ENCODE measurements around the gene CDH23. TPM values are rescaled to one million over a fixed set of nuclear protein-coding genes. Genes with fewer than 3 reads are reported as not detected.

The CDH23 gene
- total RNA-seq, 1 donor from 2014 or later = 9.4 TPM

DNA sequence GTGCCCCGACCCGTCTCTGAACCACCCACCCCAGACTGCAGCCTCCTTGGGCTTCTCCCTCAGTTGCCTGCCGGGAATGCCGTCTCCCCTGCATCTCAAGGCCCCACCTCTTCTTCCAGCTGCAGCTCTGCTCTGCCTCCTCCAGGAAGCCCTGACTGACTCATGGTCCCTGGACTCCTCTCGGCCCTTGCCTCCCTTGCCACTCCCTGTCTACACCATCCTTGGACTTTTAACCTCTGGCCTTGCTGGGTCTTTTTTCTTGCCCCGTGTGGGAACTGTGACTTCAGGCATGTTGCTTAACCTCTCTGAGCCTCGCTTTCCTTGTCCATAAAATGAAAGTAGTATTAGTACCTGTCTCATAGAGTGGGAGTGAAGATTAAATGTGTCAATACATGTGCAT, 266.6 kb downstream of the CDH23 start:
- peaks cover 64% of the 10 kb centered on the region for H3K27me3 Mint-ChIP-seq

DNA sequence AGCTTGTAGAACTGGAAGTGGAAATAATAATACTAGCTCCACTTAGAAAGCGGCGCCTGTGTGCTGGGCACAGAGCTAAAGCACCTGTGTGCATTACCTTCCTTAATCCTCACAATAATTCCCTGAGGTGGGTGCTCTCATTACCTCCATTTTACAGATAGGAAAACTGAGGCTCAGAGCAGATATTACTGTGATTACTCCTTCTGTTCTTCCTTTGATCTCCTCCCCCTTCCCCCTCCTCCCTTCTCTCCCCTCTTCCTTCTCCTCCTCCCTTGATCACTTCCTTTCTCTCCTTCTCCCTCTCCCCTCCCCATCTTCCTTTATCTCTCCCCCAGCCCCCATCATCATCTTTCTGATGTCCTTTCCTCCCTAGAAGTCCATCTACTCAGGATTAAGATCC, 267.9 kb downstream of the CDH23 start:
- H3K4me1 Mint-ChIP-seq (ENCODE audit: unreplicated experiment) = peaks cover 20% of the 10 kb centered on the region
- TF ChIP-seq, protein P1, sequence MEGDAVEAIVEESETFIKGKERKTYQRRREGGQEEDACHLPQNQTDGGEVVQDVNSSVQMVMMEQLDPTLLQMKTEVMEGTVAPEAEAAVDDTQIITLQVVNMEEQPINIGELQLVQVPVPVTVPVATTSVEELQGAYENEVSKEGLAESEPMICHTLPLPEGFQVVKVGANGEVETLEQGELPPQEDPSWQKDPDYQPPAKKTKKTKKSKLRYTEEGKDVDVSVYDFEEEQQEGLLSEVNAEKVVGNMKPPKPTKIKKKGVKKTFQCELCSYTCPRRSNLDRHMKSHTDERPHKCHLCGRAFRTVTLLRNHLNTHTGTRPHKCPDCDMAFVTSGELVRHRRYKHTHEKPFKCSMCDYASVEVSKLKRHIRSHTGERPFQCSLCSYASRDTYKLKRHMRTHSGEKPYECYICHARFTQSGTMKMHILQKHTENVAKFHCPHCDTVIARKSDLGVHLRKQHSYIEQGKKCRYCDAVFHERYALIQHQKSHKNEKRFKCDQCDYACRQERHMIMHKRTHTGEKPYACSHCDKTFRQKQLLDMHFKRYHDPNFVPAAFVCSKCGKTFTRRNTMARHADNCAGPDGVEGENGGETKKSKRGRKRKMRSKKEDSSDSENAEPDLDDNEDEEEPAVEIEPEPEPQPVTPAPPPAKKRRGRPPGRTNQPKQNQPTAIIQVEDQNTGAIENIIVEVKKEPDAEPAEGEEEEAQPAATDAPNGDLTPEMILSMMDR (conservative IDR thresholded peaks at IDR 0.05) = no peak
- H3K36me3 Mint-ChIP-seq = no peaks in the 10 kb centered on the region
- DNase-seq (ENCODE audit: extremely low spot score, unreplicated experiment) = no peak
- peaks cover 59% of the 10 kb centered on the region for H3K27me3 Mint-ChIP-seq
- H3K27ac Mint-ChIP-seq = no peak overlapping the region
- H3K9me3 Mint-ChIP-seq = no peaks in the 10 kb centered on the region
- no peak overlapping the region for H3K4me3 Mint-ChIP-seq

More for the DNA sequence above, 266.6 kb downstream of the CDH23 start:
- Mint-ChIP-seq H3K4me3 (no peak overlapping the region), H3K9me3 (no peaks in the 10 kb centered on the region), H3K4me1 (ENCODE audit: unreplicated experiment) (peaks cover 30% of the 10 kb centered on the region), H3K36me3 (no peaks in the 10 kb centered on the region), H3K27ac (no peak overlapping the region)
- no peak for DNase-seq (ENCODE audit: extremely low spot score, unreplicated experiment)
- TF ChIP-seq, protein P1 (conservative IDR thresholded peaks at IDR 0.05) = no peak

DNA sequence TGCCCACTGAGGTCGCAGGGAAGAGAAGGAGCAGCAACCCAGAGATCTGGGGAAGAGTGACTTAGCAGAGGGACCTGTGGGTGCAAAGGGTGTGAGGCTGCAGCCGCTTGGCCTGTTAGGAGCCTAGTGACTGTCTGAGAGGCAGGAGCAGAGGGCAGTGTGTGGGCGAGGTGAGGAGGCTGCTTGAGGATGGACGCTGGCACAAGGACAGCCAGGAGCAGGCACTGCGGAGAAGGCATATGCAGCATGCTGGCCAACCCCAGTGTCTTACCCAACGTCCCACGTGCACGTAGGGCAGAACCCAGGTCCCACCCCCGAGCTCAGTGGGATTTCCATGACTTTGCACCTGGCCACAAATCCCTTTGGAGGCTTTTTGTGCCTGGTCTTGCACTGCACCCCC, 268.7 kb downstream of the CDH23 start:
- TF ChIP-seq, protein P1 (conservative IDR thresholded peaks at IDR 0.05) = no peak
- Mint-ChIP-seq H3K4me3 (no peak overlapping the region), H3K36me3 (no peaks in the 10 kb centered on the region), H3K27ac (no peak overlapping the region), H3K9me3 (no peaks in the 10 kb centered on the region), H3K4me1 (ENCODE audit: unreplicated experiment) (peaks cover 24% of the 10 kb centered on the region), H3K27me3 (peaks cover 61% of the 10 kb centered on the region)
- DNase-seq (ENCODE audit: extremely low spot score, unreplicated experiment) = no peak

DNA sequence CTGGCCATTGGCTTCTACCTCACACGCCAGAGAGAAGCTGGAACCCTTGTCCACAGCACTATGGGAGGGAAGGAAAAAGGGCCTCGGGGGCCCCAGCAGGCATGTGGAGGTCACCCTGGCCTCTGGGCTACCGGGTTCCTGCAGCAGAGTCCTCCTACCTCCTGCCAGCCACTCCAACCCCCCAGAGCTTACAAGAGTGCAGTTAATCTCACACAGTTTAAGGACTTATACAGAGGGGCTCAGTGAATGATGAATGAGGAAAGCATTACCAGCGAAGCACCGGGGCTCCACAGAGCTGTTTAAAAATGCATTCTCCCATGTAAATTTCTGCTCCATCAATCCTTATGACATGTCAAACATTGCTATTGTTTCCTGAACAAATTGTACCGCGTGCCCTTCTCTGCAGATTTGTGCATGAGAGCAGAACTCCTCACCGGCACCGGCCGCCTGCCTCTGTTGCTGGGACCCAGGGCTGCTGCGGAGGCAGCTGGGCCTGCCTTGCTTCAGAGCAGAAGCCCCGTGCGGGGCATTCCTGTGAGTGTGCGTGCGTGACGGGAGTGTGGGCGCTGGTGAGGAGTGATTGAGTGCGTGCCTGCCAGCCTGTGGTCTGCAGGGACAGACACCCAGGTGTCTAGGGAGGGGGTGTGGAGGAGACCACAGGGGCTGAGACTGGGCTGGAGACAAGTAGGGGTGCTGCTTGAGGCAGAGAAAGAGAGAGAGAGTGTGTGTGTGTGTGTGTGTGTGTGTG, 270.1 kb downstream of the CDH23 start:
- Mint-ChIP-seq H3K4me1 (ENCODE audit: unreplicated experiment) (peaks cover 31% of the 10 kb centered on the region), H3K36me3 (no peaks in the 10 kb centered on the region), H3K27me3 (peaks cover 58% of the 10 kb centered on the region), H3K4me3 (peak overlapping the region; percentile 63), H3K9me3 (no peaks in the 10 kb centered on the region), H3K27ac (peak overlapping the region; percentile 51)
- DNase-seq (ENCODE audit: extremely low spot score, unreplicated experiment) = no peak
- TF ChIP-seq, protein P1 (conservative IDR thresholded peaks at IDR 0.05) = no peak

DNA sequence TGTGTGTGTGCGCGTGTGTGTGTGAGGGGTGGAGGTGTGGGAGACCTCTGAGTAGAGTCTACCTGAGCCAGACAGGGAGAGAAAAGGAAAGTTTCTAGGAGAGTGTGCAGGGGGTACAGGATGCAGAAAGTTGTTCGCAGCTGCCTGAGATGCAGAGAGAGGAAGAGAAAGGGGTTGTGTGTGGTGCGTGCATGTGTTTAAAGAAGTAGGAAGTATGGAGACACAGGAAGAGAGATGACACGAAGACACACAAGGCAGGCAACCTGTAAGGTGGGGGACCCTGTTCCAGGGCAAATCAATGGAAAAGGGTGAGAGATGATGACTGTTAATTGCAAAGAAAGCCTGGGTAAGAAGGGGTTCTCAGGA, 270.6 kb downstream of the CDH23 start:
- H3K27me3 Mint-ChIP-seq = peaks cover 55% of the 10 kb centered on the region
- TF ChIP-seq, protein P1 (conservative IDR thresholded peaks at IDR 0.05) = no peak
- H3K9me3 Mint-ChIP-seq = no peaks in the 10 kb centered on the region
- DNase-seq (ENCODE audit: extremely low spot score, unreplicated experiment) = no peak
- H3K27ac Mint-ChIP-seq = no peak overlapping the region
- H3K36me3 Mint-ChIP-seq = no peaks in the 10 kb centered on the region
- peaks cover 29% of the 10 kb centered on the region for H3K4me1 Mint-ChIP-seq (ENCODE audit: unreplicated experiment)
- no peak overlapping the region for H3K4me3 Mint-ChIP-seq
